ENCODE results near the gene NOXA1. TPM values are rescaled to one million over a fixed set of nuclear protein-coding genes. Genes with fewer than 3 reads are reported as not detected.

NOXA1 gene
- total RNA-seq, 3 donors from 2014 or later: 2.9 to 13.8 (median 4.6) TPM

- H3K36me3 ChIP-seq: no peaks in the 10 kb centered on the region
- no peak for DNase-seq (ENCODE audit: low spot score in 2 of 2)
- no peak overlapping the region for H3K4me3 ChIP-seq
- H3K27ac ChIP-seq: no peak overlapping the region
- H3K4me1 ChIP-seq: peaks cover 9 to 12% of the 10 kb centered on the region in 2 donors
- intact Hi-C loops (cut with DNase I; ENCODE audit: low total_unique reads): no loop called here
- TF ChIP-seq POLR2A (IDR thresholded peaks at IDR 0.05) (no peak), POLR2AphosphoS5 (IDR thresholded peaks at IDR 0.05) (no peak)
- TF ChIP-seq, protein P1, sequence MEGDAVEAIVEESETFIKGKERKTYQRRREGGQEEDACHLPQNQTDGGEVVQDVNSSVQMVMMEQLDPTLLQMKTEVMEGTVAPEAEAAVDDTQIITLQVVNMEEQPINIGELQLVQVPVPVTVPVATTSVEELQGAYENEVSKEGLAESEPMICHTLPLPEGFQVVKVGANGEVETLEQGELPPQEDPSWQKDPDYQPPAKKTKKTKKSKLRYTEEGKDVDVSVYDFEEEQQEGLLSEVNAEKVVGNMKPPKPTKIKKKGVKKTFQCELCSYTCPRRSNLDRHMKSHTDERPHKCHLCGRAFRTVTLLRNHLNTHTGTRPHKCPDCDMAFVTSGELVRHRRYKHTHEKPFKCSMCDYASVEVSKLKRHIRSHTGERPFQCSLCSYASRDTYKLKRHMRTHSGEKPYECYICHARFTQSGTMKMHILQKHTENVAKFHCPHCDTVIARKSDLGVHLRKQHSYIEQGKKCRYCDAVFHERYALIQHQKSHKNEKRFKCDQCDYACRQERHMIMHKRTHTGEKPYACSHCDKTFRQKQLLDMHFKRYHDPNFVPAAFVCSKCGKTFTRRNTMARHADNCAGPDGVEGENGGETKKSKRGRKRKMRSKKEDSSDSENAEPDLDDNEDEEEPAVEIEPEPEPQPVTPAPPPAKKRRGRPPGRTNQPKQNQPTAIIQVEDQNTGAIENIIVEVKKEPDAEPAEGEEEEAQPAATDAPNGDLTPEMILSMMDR (IDR thresholded peaks at IDR 0.05): no peak
- no peaks in the 10 kb centered on the region for H3K9me3 ChIP-seq
- no peaks in the 10 kb centered on the region for H3K27me3 ChIP-seq
Measured at GRCh38 chr9:137404961-137405567, 18.1 kb upstream of the NOXA1 start.

GRCh38 chr9:137405677-137406081, 17.5 kb upstream of the NOXA1 start:
- no peak overlapping the region for H3K27ac ChIP-seq
- intact Hi-C loops (cut with DNase I; ENCODE audit: low total_unique reads): no loop called here

DNA sequence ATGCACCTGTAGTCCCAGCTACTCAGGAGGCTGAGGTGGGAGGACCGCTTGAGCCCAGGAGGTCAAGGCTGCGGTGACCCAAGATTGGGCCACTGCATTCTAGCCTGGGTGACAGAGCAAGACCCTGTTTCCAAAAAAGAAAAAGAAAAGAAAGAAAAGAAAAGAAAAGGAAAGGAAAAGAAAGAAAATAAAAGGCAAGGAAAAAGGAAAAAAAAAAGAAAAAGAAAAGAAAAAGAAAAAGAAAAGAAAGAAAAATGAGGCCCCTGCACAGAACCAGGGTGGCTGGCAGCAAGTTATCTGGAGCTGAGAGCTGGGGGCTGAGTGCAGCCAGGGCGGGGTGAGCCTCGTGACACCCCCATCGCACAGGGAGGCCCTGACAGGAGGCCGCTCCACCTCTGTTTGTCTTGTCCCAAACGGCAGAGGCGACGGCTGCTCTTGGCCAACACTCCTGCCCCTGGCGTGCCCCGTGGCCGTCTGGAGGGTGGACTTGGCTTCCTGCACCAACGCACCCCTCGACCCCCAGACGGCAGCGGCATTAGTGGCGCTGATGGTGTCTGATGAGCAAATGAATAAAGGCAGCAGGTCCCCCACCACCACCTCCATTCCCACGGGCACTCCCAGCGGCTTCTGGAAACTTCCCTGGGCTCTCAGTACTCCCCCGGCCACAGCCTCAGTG, 17.0 kb upstream of the NOXA1 start:
- TF ChIP-seq POLR2AphosphoS5 (IDR thresholded peaks at IDR 0.05) (no peak), POLR2A (IDR thresholded peaks at IDR 0.05) (no peak)
- TF ChIP-seq, protein P1 (IDR thresholded peaks at IDR 0.05): no peak

More at GRCh38 chr9:137405677-137406081, 17.5 kb upstream of the NOXA1 start:
- TF ChIP-seq, protein P1 (IDR thresholded peaks at IDR 0.05): no peak
- TF ChIP-seq POLR2A (IDR thresholded peaks at IDR 0.05): no peak
- TF ChIP-seq POLR2AphosphoS5 (IDR thresholded peaks at IDR 0.05): no peak
- H3K4me1 ChIP-seq: peaks cover 9 to 12% of the 10 kb centered on the region in 2 donors
- H3K9me3 ChIP-seq: no peaks in the 10 kb centered on the region
- H3K36me3 ChIP-seq: no peaks in the 10 kb centered on the region
- no peak overlapping the region for H3K4me3 ChIP-seq
- H3K27me3 ChIP-seq: no peaks in the 10 kb centered on the region
- DNase-seq (ENCODE audit: low spot score in 2 of 2): no peak

DNA sequence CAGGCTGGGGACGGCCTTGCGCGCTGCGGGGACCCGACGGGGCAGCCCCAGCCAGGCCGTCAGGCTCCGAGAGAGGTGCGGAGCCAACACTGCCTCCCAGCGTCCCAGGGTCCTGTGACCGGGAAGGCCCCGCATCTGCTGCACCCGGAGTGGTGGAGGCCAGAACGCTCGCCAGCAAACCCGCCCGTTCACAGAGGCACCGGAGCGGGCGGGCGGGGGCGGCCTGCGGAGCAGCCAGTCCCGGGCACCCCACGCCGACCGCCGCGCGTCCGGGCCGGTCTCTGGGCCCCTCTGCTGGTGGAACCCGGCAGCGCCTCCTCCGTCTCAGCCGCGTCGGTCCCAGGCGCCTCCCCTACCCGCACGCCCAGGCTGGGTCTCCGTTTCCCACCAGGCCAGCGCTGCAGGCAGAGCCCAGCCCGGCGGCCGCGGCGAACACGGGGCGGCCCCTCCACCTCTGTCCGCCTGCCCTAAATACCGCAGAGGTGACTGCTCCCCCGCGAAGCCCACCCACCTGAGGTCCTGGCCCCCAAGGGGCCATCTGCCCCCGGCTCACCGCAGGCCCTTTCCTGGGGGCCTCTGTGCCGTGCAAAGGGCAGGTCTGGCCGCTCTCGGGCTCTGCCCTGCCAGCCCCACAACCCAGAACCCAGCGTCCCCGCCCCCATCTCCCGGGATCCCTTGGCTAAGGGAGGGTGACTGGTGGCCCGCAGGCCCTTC, 16.2 kb upstream of the NOXA1 start:
- no peak for DNase-seq (ENCODE audit: low spot score in 2 of 2)
- Histone ChIP-seq H3K27me3 (no peaks in the 10 kb centered on the region), H3K9me3 (no peaks in the 10 kb centered on the region), H3K36me3 (no peaks in the 10 kb centered on the region), H3K4me1 (peaks cover 11 to 16% of the 10 kb centered on the region in 2 donors), H3K27ac (peak overlapping the region; percentile 7 to 42), H3K4me3 (peak overlapping the region; percentile 38 to 70 (median 47))
- TF ChIP-seq POLR2A (IDR thresholded peaks at IDR 0.05): no peak
- TF ChIP-seq, protein P1 (IDR thresholded peaks at IDR 0.05): peak; percentile 31 to 75 (median 45)
- no peak for TF ChIP-seq POLR2AphosphoS5 (IDR thresholded peaks at IDR 0.05)
- intact Hi-C loops (cut with DNase I; ENCODE audit: low total_unique reads): no loop called here

More for the DNA sequence above, 17.0 kb upstream of the NOXA1 start:
- Histone ChIP-seq H3K4me3 (peak overlapping the region; percentile 38 to 70 (median 47)), H3K27me3 (no peaks in the 10 kb centered on the region), H3K27ac (peak overlapping the region in 1 of 2 donors; percentile 7), H3K9me3 (no peaks in the 10 kb centered on the region), H3K36me3 (no peaks in the 10 kb centered on the region), H3K4me1 (peaks cover 9 to 12% of the 10 kb centered on the region in 2 donors)
- DNase-seq (ENCODE audit: low spot score in 2 of 2): no peak
- intact Hi-C loops (cut with DNase I; ENCODE audit: low total_unique reads): no loop called here
